OCI-LY7 (cell line): ENCODE data around the gene GABRG3. TPM values are rescaled to one million over a fixed set of nuclear protein-coding genes. Genes with fewer than 3 reads are reported as not detected.

Source experiments
- BruUV-seq: library from RNA; stranded (reverse); fragments of 400-500 nt; replicated peaks from 2 replicates; lab custom pipeline; 2021; lab: Mats Ljungman, UMichigan
- CTCF ChIA-PET: fragments of 300-600 bp; sonication (Branson Sonifier 250); formaldehyde crosslinking; loops from one replicate; lab custom pipeline; 2022; ENCODE audit warnings: antibody characterized with exemption; ENCODE audit not compliant: unreplicated experiment; lab: Charles Lee
- POLR2A ChIA-PET: fragments of 300-600 bp; sonication (Branson Sonifier 250); formaldehyde crosslinking; loops from one replicate; lab custom pipeline; 2022; ENCODE audit warnings: antibody characterized with exemption; lab: Charles Lee
- DNase-seq: peaks from one replicate; pipeline ENCODE4 v3.0.0-alpha.2; 2015; ENCODE audit warnings: low spot score
- H2AFZ ChIP-seq: fragments of 200-600 bp; sonication (generic), shearing (Covaris generic); 2 replicates; pipeline ENCODE4 v1.6.1; 2014; ENCODE audit warnings: mild to moderate bottlenecking, antibody characterized with exemption, low read length, moderate library complexity
- H3K27ac ChIP-seq: fragments of 200-600 bp; sonication (generic); 2 replicates; pipeline ENCODE4 v1.5.1; 2014; ENCODE audit warnings: mixed run types, low read depth, mild to moderate bottlenecking, moderate library complexity, low read length, inconsistent platforms; ENCODE audit not compliant: poor library complexity, severe bottlenecking
- H3K36me3 ChIP-seq: fragments of 200-600 bp; sonication (generic); 2 replicates; pipeline ENCODE4 v1.6.1; 2014; ENCODE audit warnings: mild to moderate bottlenecking, antibody characterized with exemption, low read length, moderate library complexity, mixed read lengths; ENCODE audit not compliant: insufficient read depth
- H3K4me1 ChIP-seq: fragments of 200-600 bp; sonication (generic); 2 replicates; pipeline ENCODE4 v1.5.1; 2014; ENCODE audit warnings: mild to moderate bottlenecking, low read length; ENCODE audit not compliant: insufficient read depth, poor library complexity, severe bottlenecking
- H3K4me2 ChIP-seq: fragments of 200-600 bp; sonication (generic); 2 replicates; pipeline ENCODE4 v1.6.1; 2014; ENCODE audit warnings: mild to moderate bottlenecking, low read length
- H3K4me3 ChIP-seq: fragments of 200-600 bp; sonication (generic); 2 replicates; pipeline ENCODE4 v1.5.1; 2014; ENCODE audit warnings: mild to moderate bottlenecking, low read depth, low read length; ENCODE audit not compliant: poor library complexity, severe bottlenecking
- H3K79me2 ChIP-seq: fragments of 200-600 bp; sonication (generic); 2 replicates; pipeline ENCODE4 v1.6.1; 2016; ENCODE audit warnings: low read depth, mild to moderate bottlenecking, low read length, moderate library complexity, mixed read lengths; ENCODE audit not compliant: insufficient read depth
- H3K9me2 ChIP-seq: fragments of 200-600 bp; sonication (generic); 2 replicates; pipeline ENCODE4 v1.6.1; 2016; ENCODE audit warnings: mild to moderate bottlenecking, low read length, mixed read lengths; ENCODE audit not compliant: insufficient read depth
- H3K9me3 ChIP-seq: fragments of 200-600 bp; sonication (generic); 2 replicates; pipeline ENCODE4 v1.6.1; 2014; ENCODE audit warnings: mild to moderate bottlenecking, mixed run types, low read length, mixed read lengths
- H4K20me1 ChIP-seq: fragments of 200-600 bp; sonication (generic); 2 replicates; pipeline ENCODE4 v1.6.1; 2014; ENCODE audit warnings: mild to moderate bottlenecking, antibody characterized with exemption, low read length, moderate library complexity, mixed read lengths; ENCODE audit not compliant: insufficient read depth
- CTCF ChIP-seq: fragments of 200-600 bp; sonication (generic); conservative IDR thresholded peaks from 2 replicates; pipeline ENCODE4 v1.5.1; 2014; ENCODE audit warnings: mild to moderate bottlenecking, antibody characterized with exemption, low read length, moderate library complexity, mixed read lengths
- EZH2phosphoT487 ChIP-seq: fragments of 200-600 bp; sonication (generic); IDR thresholded peaks from 2 replicates; pipeline ENCODE4 v1.6.1; 2018; ENCODE audit warnings: low read depth, borderline replicate concordance, mild to moderate bottlenecking, mixed run types, antibody characterized with exemption, low read length, moderate library complexity, mixed read lengths
- intact Hi-C: fragments of 100-400 bp; cut with micrococcal nuclease; formaldehyde crosslinking; loops from one replicate; pipeline ENCODE4 v1.10.0; 2022; ENCODE audit not compliant: unreplicated experiment
- total RNA-seq, 2 experiments: library from RNA; depleted of rRNA in 1 of 2; stranded (reverse); fragments of >200 nt in 1 of 2; shearing (Covaris generic) in 1 of 2; gene quantifications; 2 replicates each; pipeline ENCODE4 v1.2.3, GENCODE V29; 2014 to 2022

GABRG3 gene
- total RNA-seq, 2 experiments from 2014 or later: not detected

- Histone ChIP-seq H3K36me3 (no peaks in the 10 kb centered on the region), H3K9me2 (no peaks in the 10 kb centered on the region), H3K27ac (no peak overlapping the region), H3K4me2 (no peak overlapping the region), H3K9me3 (no peaks in the 10 kb centered on the region), H4K20me1 (no peaks in the 10 kb centered on the region), H2AFZ (no peak overlapping the region), H3K4me1 (no peaks in the 10 kb centered on the region), H3K79me2 (no peaks in the 10 kb centered on the region), H3K4me3 (no peak overlapping the region)
- BruUV-seq: no TSS peak
- no peak for DNase-seq
- intact Hi-C loops: no loop called here
- ChIA-PET POLR2A (no interaction called here), CTCF (no interaction called here)
- TF ChIP-seq EZH2phosphoT487 (no peak), CTCF (no peak)
Measured at GRCh38 chr15:27111323-27111722, 140.3 kb downstream of the GABRG3 start.

- TF ChIP-seq EZH2phosphoT487: no peak
- no peak for TF ChIP-seq CTCF
- ChIA-PET POLR2A (no interaction called here), CTCF (no interaction called here)
- H3K9me2 ChIP-seq: no peaks in the 10 kb centered on the region
- H3K4me2 ChIP-seq: no peak overlapping the region
- H3K36me3 ChIP-seq: no peaks in the 10 kb centered on the region
- DNase-seq: no peak
- H2AFZ ChIP-seq: no peak overlapping the region
- H3K9me3 ChIP-seq: no peaks in the 10 kb centered on the region
- intact Hi-C loops: no loop called here
- no peaks in the 10 kb centered on the region for H4K20me1 ChIP-seq
- no peak overlapping the region for H3K4me3 ChIP-seq
- no peak overlapping the region for H3K27ac ChIP-seq
- H3K79me2 ChIP-seq: no peaks in the 10 kb centered on the region
- no TSS peak for BruUV-seq
- H3K4me1 ChIP-seq: no peaks in the 10 kb centered on the region
Measured at GRCh38 chr15:27114473-27114872, 143.5 kb downstream of the GABRG3 start.

GRCh38 chr15:27119695-27120266 lies 148.8 kb downstream of the GABRG3 start:
- H2AFZ ChIP-seq: no peak overlapping the region
- intact Hi-C loops: no loop called here
- no peaks in the 10 kb centered on the region for H3K9me2 ChIP-seq
- H3K9me3 ChIP-seq: no peaks in the 10 kb centered on the region
- ChIA-PET POLR2A (interaction anchor here (0.7 kb wide), 1 partner anchor 27 kb away, joined by 3 read pairs; no protein-coding TSS in a partner anchor), CTCF (no interaction called here)
- H4K20me1 ChIP-seq: no peaks in the 10 kb centered on the region
- TF ChIP-seq EZH2phosphoT487 (no peak), CTCF (no peak)
- no peak overlapping the region for H3K4me3 ChIP-seq
- H3K4me1 ChIP-seq: no peaks in the 10 kb centered on the region
- no peak overlapping the region for H3K27ac ChIP-seq
- H3K79me2 ChIP-seq: no peaks in the 10 kb centered on the region
- H3K36me3 ChIP-seq: no peaks in the 10 kb centered on the region
- DNase-seq: no peak
- no peak overlapping the region for H3K4me2 ChIP-seq
- no TSS peak for BruUV-seq
